GM23248 (cell line): ENCODE results near the gene TMPRSS15.

Experiments used
- EZH2 ChIP-seq: fragments of 200-600 bp; sonication (generic); IDR thresholded peaks from 2 replicates; pipeline ENCODE4 v1.6.1; 2018; ENCODE audit warnings: antibody characterized with exemption, mild to moderate bottlenecking; ENCODE audit not compliant: insufficient read depth, poor library complexity, severe bottlenecking
- EZH2phosphoT487 ChIP-seq: fragments of 200-600 bp; sonication (generic); IDR thresholded peaks from 2 replicates; pipeline ENCODE4 v1.6.1; 2018; ENCODE audit warnings: antibody characterized with exemption, moderate library complexity, mild to moderate bottlenecking, low read depth; ENCODE audit not compliant: insufficient read depth

GRCh38 chr21:18411565-18411964 is 8.0 kb upstream of the TMPRSS15 start:
- TF ChIP-seq EZH2 (no peak), EZH2phosphoT487 (no peak)
